Measurements from ENCODE around the gene ARVCF. TPM values are rescaled to one million over a fixed set of nuclear protein-coding genes. Genes with fewer than 3 reads are reported as not detected.

Gene ARVCF
- total and polyA plus RNA-seq, 2 donors (not counting 3 experiments of a cell fraction or from before 2014, with no cell fraction given), result 81.3 to 105 TPM

DNA sequence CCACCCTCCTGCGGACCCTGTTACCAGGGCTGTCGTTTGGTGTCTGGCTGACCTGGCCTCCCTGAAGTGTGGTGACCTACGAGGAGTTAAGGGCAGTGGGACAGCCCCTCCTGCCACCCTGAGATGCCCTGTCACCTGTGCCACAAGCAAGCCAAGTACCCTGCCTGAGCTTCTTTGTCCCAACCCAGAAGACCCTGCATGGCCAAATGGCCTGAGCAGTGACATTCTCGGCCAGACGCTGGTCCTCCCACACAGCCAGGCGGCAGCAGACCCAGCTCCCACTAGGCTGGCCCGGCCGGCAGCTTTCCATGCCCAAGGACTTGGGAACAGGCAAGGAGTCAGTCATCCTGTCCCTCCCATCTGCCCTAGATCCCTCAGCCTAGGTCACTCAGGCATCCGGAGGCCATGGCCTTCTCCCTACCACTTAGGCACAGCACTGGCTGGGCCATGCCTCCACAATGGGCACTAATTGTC, 7.6 kb downstream of the ARVCF start:
- CTCF ChIA-PET, result interaction anchor here (7.3 kb wide), 1 partner anchor 39 kb away, joined by 304 read pairs; no protein-coding TSS in a partner anchor
- FAIRE-seq, result no peak
- Histone ChIP-seq H3K9me1 (replicated peaks; ENCODE audit: control insufficient read depth, extremely low read depth, insufficient read depth, low read length) (no peaks in the 10 kb centered on the region), H3K79me2 (ENCODE audit: control insufficient read depth, insufficient read depth, low read length) (no peaks in the 10 kb centered on the region), H3K4me1 (ENCODE audit: control insufficient read depth, extremely low read depth, insufficient read depth, low read length) (no peaks in the 10 kb centered on the region), H3K36me3 (ENCODE audit: control insufficient read depth in 2 of 2, extremely low read depth in 1 of 2, insufficient read depth in 2 of 2, low read length in 2 of 2) (no peaks in the 10 kb centered on the region), H3K27ac (ENCODE audit: insufficient read depth, low read depth, low read length) (no peak overlapping the region), H3K9ac (replicated peaks; ENCODE audit: extremely low read depth, insufficient read depth, low read length) (no peak overlapping the region), H3K27me3 (ENCODE audit: control insufficient read depth in 2 of 2, insufficient read depth in 2 of 2, low read length in 2 of 2) (no peaks in the 10 kb centered on the region), H2AFZ (ENCODE audit: low read depth, low read length) (no peak overlapping the region), H3K4me2 (ENCODE audit: insufficient read depth, low read length) (no peak overlapping the region), H4K20me1 (replicated peaks; ENCODE audit: control insufficient read depth, extremely low read depth, insufficient read depth, low read length) (no peaks in the 10 kb centered on the region), H3K4me3 (replicated peaks in 1 of 3; ENCODE audit: insufficient read depth in 1 of 3, low read depth in 1 of 3, low read length in 3 of 3) (no peak overlapping the region), H3K9me3 (replicated peaks; ENCODE audit: control insufficient read depth, insufficient read depth, low read length) (peaks cover 2% of the 10 kb centered on the region)
- POLR2A ChIA-PET, result no interaction called here
- dilution Hi-C loops (cut with MboI; ENCODE audit: extremely low pct_ligation_motif_present, low sequenced_read_pairs) (no loop called here), intact Hi-C loops (cut with micrococcal nuclease) (no loop called here)
- no peak for TF ChIP-seq FOS (IDR thresholded peaks at IDR 0.05; ENCODE audit: borderline replicate concordance, insufficient read depth, low read length)
- no peak for TF ChIP-seq MYC (IDR thresholded peaks at IDR 0.05; ENCODE audit: low read depth, low read length)
- no peak for TF ChIP-seq EZH2 (IDR thresholded peaks at IDR 0.05; ENCODE audit: borderline replicate concordance, low read depth, low read length, severe bottlenecking)
- no peak for TF ChIP-seq POLR2A (IDR thresholded peaks at IDR 0.05; ENCODE audit: low read depth, low read length)
- no peak for TF ChIP-seq POLR2AphosphoS5 (IDR thresholded peaks at IDR 0.05; ENCODE audit: insufficient read depth, low read depth, low read length)
- TF ChIP-seq GATA2 (IDR thresholded peaks at IDR 0.05; ENCODE audit: insufficient read depth, insufficient read length, low read depth, low read length), result no peak
- TF ChIP-seq, protein P1, sequence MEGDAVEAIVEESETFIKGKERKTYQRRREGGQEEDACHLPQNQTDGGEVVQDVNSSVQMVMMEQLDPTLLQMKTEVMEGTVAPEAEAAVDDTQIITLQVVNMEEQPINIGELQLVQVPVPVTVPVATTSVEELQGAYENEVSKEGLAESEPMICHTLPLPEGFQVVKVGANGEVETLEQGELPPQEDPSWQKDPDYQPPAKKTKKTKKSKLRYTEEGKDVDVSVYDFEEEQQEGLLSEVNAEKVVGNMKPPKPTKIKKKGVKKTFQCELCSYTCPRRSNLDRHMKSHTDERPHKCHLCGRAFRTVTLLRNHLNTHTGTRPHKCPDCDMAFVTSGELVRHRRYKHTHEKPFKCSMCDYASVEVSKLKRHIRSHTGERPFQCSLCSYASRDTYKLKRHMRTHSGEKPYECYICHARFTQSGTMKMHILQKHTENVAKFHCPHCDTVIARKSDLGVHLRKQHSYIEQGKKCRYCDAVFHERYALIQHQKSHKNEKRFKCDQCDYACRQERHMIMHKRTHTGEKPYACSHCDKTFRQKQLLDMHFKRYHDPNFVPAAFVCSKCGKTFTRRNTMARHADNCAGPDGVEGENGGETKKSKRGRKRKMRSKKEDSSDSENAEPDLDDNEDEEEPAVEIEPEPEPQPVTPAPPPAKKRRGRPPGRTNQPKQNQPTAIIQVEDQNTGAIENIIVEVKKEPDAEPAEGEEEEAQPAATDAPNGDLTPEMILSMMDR (IDR thresholded peaks at IDR 0.05; ENCODE audit: extremely low read depth in 1 of 2, insufficient read depth in 1 of 2, low read depth in 1 of 2, low read length in 2 of 2), result no peak
- TF ChIP-seq, protein P2, sequence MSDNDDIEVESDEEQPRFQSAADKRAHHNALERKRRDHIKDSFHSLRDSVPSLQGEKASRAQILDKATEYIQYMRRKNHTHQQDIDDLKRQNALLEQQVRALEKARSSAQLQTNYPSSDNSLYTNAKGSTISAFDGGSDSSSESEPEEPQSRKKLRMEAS (IDR thresholded peaks at IDR 0.05; ENCODE audit: insufficient read depth, insufficient read length), result no peak
- no peak for TF ChIP-seq JUN (IDR thresholded peaks at IDR 0.05; ENCODE audit: borderline replicate concordance, insufficient read depth, insufficient read length, low read depth)
- DNase-seq (ENCODE audit: low read depth, low spot score), result no peak
- no TSS peak for BruUV-seq (replicated peaks)

All from endothelial cell of umbilical vein (primary cell).